ENCODE measurements around the gene ABCG1.

DNA sequence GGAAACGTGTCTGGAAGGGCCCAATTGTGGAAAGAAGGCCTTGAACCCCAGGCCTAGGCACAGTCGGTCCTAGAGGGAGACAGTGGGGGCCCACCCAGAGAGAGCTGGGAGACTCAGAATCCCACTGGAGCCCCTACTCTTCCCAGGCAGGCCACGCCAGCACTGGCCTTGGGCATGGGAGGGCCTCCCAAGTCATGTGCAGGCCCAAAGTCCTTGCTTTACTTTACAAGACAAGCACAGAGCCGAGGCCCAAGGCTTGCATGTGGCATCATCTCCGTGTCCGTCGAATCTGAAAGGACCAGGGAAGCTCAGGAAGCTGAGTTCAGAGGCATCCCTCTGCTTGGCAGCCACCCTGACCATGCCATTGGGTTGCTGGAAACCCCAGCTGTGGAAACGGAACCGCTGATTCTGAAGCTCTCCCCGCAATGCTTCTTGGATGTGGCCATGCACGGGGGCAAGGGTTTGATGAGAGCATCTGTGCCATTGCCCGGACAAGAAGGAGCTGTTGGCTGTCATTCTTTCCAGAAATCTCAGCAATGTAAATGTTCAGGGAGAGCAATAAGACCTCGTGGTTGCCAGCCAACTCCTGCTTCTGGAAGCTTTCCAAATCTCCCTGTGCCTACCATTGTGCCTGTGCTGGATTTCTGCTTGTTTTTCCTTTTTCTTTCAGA, 32.8 kb downstream of the ABCG1 start:
- TF ChIP-seq, protein P1, sequence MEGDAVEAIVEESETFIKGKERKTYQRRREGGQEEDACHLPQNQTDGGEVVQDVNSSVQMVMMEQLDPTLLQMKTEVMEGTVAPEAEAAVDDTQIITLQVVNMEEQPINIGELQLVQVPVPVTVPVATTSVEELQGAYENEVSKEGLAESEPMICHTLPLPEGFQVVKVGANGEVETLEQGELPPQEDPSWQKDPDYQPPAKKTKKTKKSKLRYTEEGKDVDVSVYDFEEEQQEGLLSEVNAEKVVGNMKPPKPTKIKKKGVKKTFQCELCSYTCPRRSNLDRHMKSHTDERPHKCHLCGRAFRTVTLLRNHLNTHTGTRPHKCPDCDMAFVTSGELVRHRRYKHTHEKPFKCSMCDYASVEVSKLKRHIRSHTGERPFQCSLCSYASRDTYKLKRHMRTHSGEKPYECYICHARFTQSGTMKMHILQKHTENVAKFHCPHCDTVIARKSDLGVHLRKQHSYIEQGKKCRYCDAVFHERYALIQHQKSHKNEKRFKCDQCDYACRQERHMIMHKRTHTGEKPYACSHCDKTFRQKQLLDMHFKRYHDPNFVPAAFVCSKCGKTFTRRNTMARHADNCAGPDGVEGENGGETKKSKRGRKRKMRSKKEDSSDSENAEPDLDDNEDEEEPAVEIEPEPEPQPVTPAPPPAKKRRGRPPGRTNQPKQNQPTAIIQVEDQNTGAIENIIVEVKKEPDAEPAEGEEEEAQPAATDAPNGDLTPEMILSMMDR (IDR thresholded peaks at IDR 0.05), result no peak
- TF ChIP-seq EZH2 (IDR thresholded peaks at IDR 0.05), result no peak
